Lung (tissue), 12 donors: Measurements from ENCODE around the gene FLNB. TPM values are rescaled to one million over a fixed set of nuclear protein-coding genes. Genes with fewer than 3 reads are reported as not detected.

ENCODE experiments used
- ATAC-seq: fragments of 200-7000 bp; cut with Tn5 transposase; one replicate; pipeline ENCODE4 v1.9.1; 2020; ENCODE audit warnings: moderate number of reproducible peaks; ENCODE audit not compliant: insufficient read depth, low FRiP score
- DNase-seq, 3 donors: peaks; one replicate each; pipeline ENCODE4 v3.0.0-alpha.2; 2013 to 2017
- H3K27ac ChIP-seq, 2 donors: one replicate each; pipeline ENCODE4 v1.5.1; 2013; ENCODE audit warnings: mild to moderate bottlenecking in 2 of 2, moderate library complexity in 2 of 2, control low read depth in 1 of 2, inconsistent platforms in 1 of 2, low read depth in 1 of 2, low read length in 1 of 2
- H3K27me3 ChIP-seq, 3 donors: one replicate each; pipeline ENCODE4 v1.5.1; 2013; ENCODE audit warnings: low read length in 2 of 3; ENCODE audit not compliant: control insufficient read depth in 3 of 3, insufficient read depth in 3 of 3
- H3K36me3 ChIP-seq, 4 donors: one replicate each; pipeline ENCODE4 v1.5.1; 2013; ENCODE audit warnings: low read length in 4 of 4, mild to moderate bottlenecking in 1 of 4, moderate library complexity in 1 of 4; ENCODE audit not compliant: control insufficient read depth in 4 of 4, insufficient read depth in 4 of 4
- H3K4me1 ChIP-seq, 5 donors: one replicate each; pipeline ENCODE4 v1.5.1; 2013; ENCODE audit warnings: low read length in 5 of 5, mild to moderate bottlenecking in 2 of 5, moderate library complexity in 1 of 5; ENCODE audit not compliant: control insufficient read depth in 5 of 5, insufficient read depth in 5 of 5
- H3K4me3 ChIP-seq: one replicate; pipeline ENCODE4 v1.5.1; 2013; ENCODE audit warnings: mild to moderate bottlenecking, control low read depth, moderate library complexity
- H3K9ac ChIP-seq, 2 donors: one replicate each; pipeline ENCODE4 v1.5.1; 2013; ENCODE audit warnings: low read length in 2 of 2, control low read depth in 1 of 2; ENCODE audit not compliant: insufficient read depth in 1 of 2
- H3K9me3 ChIP-seq, 4 donors: one replicate each; pipeline ENCODE4 v1.5.1; 2013; ENCODE audit warnings: low read length in 3 of 4, mild to moderate bottlenecking in 1 of 4, moderate library complexity in 1 of 4; ENCODE audit not compliant: control insufficient read depth in 4 of 4, insufficient read depth in 3 of 4
- CTCF ChIP-seq: IDR thresholded peaks from 2 replicates; pipeline ENCODE4 v1.5.1; 2012; ENCODE audit warnings: mild to moderate bottlenecking; ENCODE audit errors: control extremely low read depth, extremely low read depth
- WGBS, 2 donors: extraction: QIAGEN DNeasy Blood & Tissue Kit; methylation state at CpG; one replicate each; pipeline ENCODE4 v1.1.7; 2013; 5-methylcytosine and 5-hydroxymethylcytosine counted together
- polyA plus RNA-seq, 2 donors: library from polyadenylated mRNA; stranded (reverse); fragments of 200-250 nt; gene quantifications; one replicate each; pipeline ENCODE4 v1.2.1, GENCODE V29; 2013
- total RNA-seq, 2 donors: library from RNA; depleted of rRNA in 1 of 2; stranded (reverse); fragments of >200 nt in 1 of 2; gene quantifications; one replicate each; pipeline ENCODE4 v1.2.1, GENCODE V29; 2014 to 2021
- donor health status: control.
- donor health status: control.
- donor health status: Bipolar disorder and iron deficiency.
- donor health status: healthy.
- donor health status: DM: yes; HTN: yes; CAD: no.

FLNB gene
- total and polyA plus RNA-seq, 4 donors = 32.4 to 122 (median 93.7) TPM

- Histone ChIP-seq H3K9me3 (no peaks in the 10 kb centered on the region), H3K4me1 (peaks cover 0 to 56% (median 24%) of the 10 kb centered on the region in 5 donors), H3K27ac (peak overlapping the region in 1 of 2 donors; percentile 28), H3K36me3 (peaks cover 3 to 29% (median 8%) of the 10 kb centered on the region in 4 donors), H3K4me3 (no peak overlapping the region), H3K27me3 (no peaks in the 10 kb centered on the region), H3K9ac (no peak overlapping the region)
- 83 to 89% methylated on average over 12 of the region's 12 CpGs for WGBS, 2 donors
- DNase-seq = no peak
- no peak for TF ChIP-seq CTCF
- ATAC-seq = no peak
These were observed 108.1 kb downstream of the FLNB start for GRCh38 chr3:58116161-58116955.

- Histone ChIP-seq H3K9me3 (no peaks in the 10 kb centered on the region), H3K4me3 (no peak overlapping the region), H3K27me3 (no peaks in the 10 kb centered on the region), H3K9ac (no peak overlapping the region), H3K27ac (no peak overlapping the region), H3K4me1 (peaks cover 0 to 54% (median 24%) of the 10 kb centered on the region in 5 donors), H3K36me3 (peaks cover 2 to 26% (median 11%) of the 10 kb centered on the region in 4 donors)
- no peak for DNase-seq
- ATAC-seq = no peak
- TF ChIP-seq CTCF = no peak
- 74 to 82% methylated on average over 4 of the region's 4 CpGs for WGBS, 2 donors
These were observed 108.8 kb downstream of the FLNB start for GRCh38 chr3:58116985-58117384.

- peaks cover 0 to 21% (median 5%) of the 10 kb centered on the region in 4 donors for H3K36me3 ChIP-seq
- H3K27ac ChIP-seq = peak overlapping the region in 1 of 2 donors; percentile 17
- DNase-seq (peak; percentile 75 to 90 (median 86)), ATAC-seq (peak; percentile 44)
- H3K9ac ChIP-seq = no peak overlapping the region
- no peaks in the 10 kb centered on the region for H3K27me3 ChIP-seq
- WGBS, 2 donors = 58 to 75% methylated on average over 14 of the region's 14 CpGs
- H3K4me1 ChIP-seq = peaks cover 0 to 54% (median 24%) of the 10 kb centered on the region in 5 donors
- no peak for TF ChIP-seq CTCF
- H3K4me3 ChIP-seq = no peak overlapping the region
- H3K9me3 ChIP-seq = no peaks in the 10 kb centered on the region
These were observed 109.4 kb downstream of the FLNB start for GRCh38 chr3:58117561-58118181.
